MM.1S (cell line): ENCODE results near the gene KIAA1671.

Experiments
- DNase-seq: peaks from one replicate; pipeline ENCODE4 v3.0.0-alpha.2; 2015
- H2AFZ ChIP-seq: fragments of 300-600 bp; sonication (generic); 2 replicates; pipeline ENCODE4 v1.6.0; 2016; ENCODE audit warnings: antibody characterized with exemption, low read length
- H3F3A ChIP-seq: fragments of 300-600 bp; sonication (generic); 2 replicates; pipeline ENCODE4 v1.6.1; 2016; ENCODE audit warnings: mild to moderate bottlenecking, antibody characterized with exemption, low read length, moderate library complexity, mixed read lengths; ENCODE audit not compliant: insufficient read depth
- H3K27ac ChIP-seq: fragments of 300-600 bp; sonication (generic); 2 replicates; pipeline ENCODE4 v1.5.1; 2016; ENCODE audit warnings: mild to moderate bottlenecking, low read length
- H3K27me3 ChIP-seq: fragments of 300-600 bp; sonication (generic); replicated peaks from 2 replicates; pipeline ENCODE4 v1.6.0; 2016; ENCODE audit warnings: low read length; ENCODE audit not compliant: insufficient read depth
- H3K36me3 ChIP-seq: fragments of 300-600 bp; sonication (generic); replicated peaks from 2 replicates; pipeline ENCODE4 v1.6.1; 2016; ENCODE audit warnings: mild to moderate bottlenecking, low read length, mixed read lengths; ENCODE audit not compliant: insufficient read depth
- H3K4me1 ChIP-seq: fragments of 300-600 bp; sonication (generic); 2 replicates; pipeline ENCODE4 v1.6.1; 2016; ENCODE audit warnings: low read length, mixed read lengths
- H3K4me2 ChIP-seq: fragments of 300-600 bp; sonication (generic); 2 replicates; pipeline ENCODE4 v1.6.0; 2016; ENCODE audit warnings: low read depth, low read length
- H3K4me3 ChIP-seq: fragments of 300-600 bp; sonication (generic); 2 replicates; pipeline ENCODE4 v1.5.1; 2016; ENCODE audit warnings: low read length, mixed read lengths
- H3K79me2 ChIP-seq: fragments of 300-600 bp; sonication (generic); 2 replicates; pipeline ENCODE4 v1.6.1; 2016; ENCODE audit warnings: mixed run types, low read length, mixed read lengths
- H3K9ac ChIP-seq: fragments of 300-600 bp; sonication (generic); 2 replicates; pipeline ENCODE4 v1.6.1; 2016; ENCODE audit warnings: low read length, mixed read lengths
- H3K9me2 ChIP-seq: fragments of 300-600 bp; sonication (generic); replicated peaks from 2 replicates; pipeline ENCODE4 v1.6.1; 2016; ENCODE audit warnings: mild to moderate bottlenecking, low read length, mixed read lengths; ENCODE audit not compliant: insufficient read depth
- H3K9me3 ChIP-seq: fragments of 300-600 bp; sonication (generic); replicated peaks from 2 replicates; pipeline ENCODE4 v1.6.1; 2016; ENCODE audit warnings: mild to moderate bottlenecking, low read length, mixed read lengths; ENCODE audit not compliant: insufficient read depth
- H4K20me1 ChIP-seq: fragments of 300-600 bp; sonication (generic); 2 replicates; pipeline ENCODE4 v1.6.1; 2016; ENCODE audit warnings: mild to moderate bottlenecking, low read length, moderate library complexity, mixed read lengths; ENCODE audit not compliant: insufficient read depth
- CTCF ChIP-seq: fragments of 300-600 bp; sonication (generic); IDR thresholded peaks from 2 replicates; pipeline ENCODE4 v1.5.1; 2016; ENCODE audit warnings: antibody characterized with exemption, low read length, mixed read lengths
- EZH2 ChIP-seq: fragments of 300-600 bp; sonication (generic); optimal IDR thresholded peaks from 2 replicates; pipeline ENCODE3; 2017; ENCODE audit warnings: low read depth, mild to moderate bottlenecking, antibody characterized with exemption, low read length, mixed read lengths
- EZH2phosphoT487 ChIP-seq: fragments of 300-600 bp; sonication (generic); IDR thresholded peaks from 2 replicates; pipeline ENCODE4 v1.6.1; 2018; ENCODE audit warnings: antibody characterized with exemption, low read length

The KIAA1671 gene

GRCh38 chr22:25208743-25209505 is 256.4 kb downstream of the KIAA1671 start:
- Histone ChIP-seq H3K9me2 (no peaks in the 10 kb centered on the region), H3K9ac (no peak overlapping the region), H3K36me3 (no peaks in the 10 kb centered on the region), H2AFZ (no peak overlapping the region), H3F3A (no peaks in the 10 kb centered on the region), H4K20me1 (no peaks in the 10 kb centered on the region), H3K4me3 (no peak overlapping the region), H3K4me1 (no peaks in the 10 kb centered on the region), H3K9me3 (no peaks in the 10 kb centered on the region), H3K27ac (no peak overlapping the region), H3K27me3 (peaks cover 58% of the 10 kb centered on the region), H3K79me2 (no peaks in the 10 kb centered on the region), H3K4me2 (no peak overlapping the region)
- no peak for DNase-seq
- TF ChIP-seq EZH2phosphoT487 (no peak), EZH2 (no peak), CTCF (no peak)

GRCh38 chr22:25210793-25211192 is 258.3 kb downstream of the KIAA1671 start:
- no peak for DNase-seq
- H3K4me1 ChIP-seq: no peaks in the 10 kb centered on the region
- no peaks in the 10 kb centered on the region for H3F3A ChIP-seq
- H3K4me2 ChIP-seq: no peak overlapping the region
- H3K4me3 ChIP-seq: no peak overlapping the region
- no peaks in the 10 kb centered on the region for H3K79me2 ChIP-seq
- no peaks in the 10 kb centered on the region for H3K9me3 ChIP-seq
- H3K9me2 ChIP-seq: no peaks in the 10 kb centered on the region
- no peak overlapping the region for H3K27ac ChIP-seq
- no peak overlapping the region for H2AFZ ChIP-seq
- H3K9ac ChIP-seq: no peak overlapping the region
- no peaks in the 10 kb centered on the region for H4K20me1 ChIP-seq
- no peaks in the 10 kb centered on the region for H3K36me3 ChIP-seq
- TF ChIP-seq EZH2: no peak
- TF ChIP-seq CTCF: no peak
- no peak for TF ChIP-seq EZH2phosphoT487
- peaks cover 52% of the 10 kb centered on the region for H3K27me3 ChIP-seq

- no peaks in the 10 kb centered on the region for H3K4me1 ChIP-seq
- peaks cover 49% of the 10 kb centered on the region for H3K27me3 ChIP-seq
- no peak overlapping the region for H3K4me3 ChIP-seq
- DNase-seq: no peak
- no peak overlapping the region for H3K4me2 ChIP-seq
- no peaks in the 10 kb centered on the region for H4K20me1 ChIP-seq
- H3K79me2 ChIP-seq: no peaks in the 10 kb centered on the region
- no peak overlapping the region for H2AFZ ChIP-seq
- H3K9me2 ChIP-seq: no peaks in the 10 kb centered on the region
- H3K9me3 ChIP-seq: no peaks in the 10 kb centered on the region
- H3K36me3 ChIP-seq: no peaks in the 10 kb centered on the region
- no peaks in the 10 kb centered on the region for H3F3A ChIP-seq
- no peak overlapping the region for H3K27ac ChIP-seq
- H3K9ac ChIP-seq: no peak overlapping the region
- TF ChIP-seq EZH2phosphoT487 (no peak), EZH2 (no peak), CTCF (no peak)
These were observed 259.8 kb downstream of the KIAA1671 start for GRCh38 chr22:25212337-25212736.
